ENCODE results near the gene HEATR3.

HEATR3 gene

DNA sequence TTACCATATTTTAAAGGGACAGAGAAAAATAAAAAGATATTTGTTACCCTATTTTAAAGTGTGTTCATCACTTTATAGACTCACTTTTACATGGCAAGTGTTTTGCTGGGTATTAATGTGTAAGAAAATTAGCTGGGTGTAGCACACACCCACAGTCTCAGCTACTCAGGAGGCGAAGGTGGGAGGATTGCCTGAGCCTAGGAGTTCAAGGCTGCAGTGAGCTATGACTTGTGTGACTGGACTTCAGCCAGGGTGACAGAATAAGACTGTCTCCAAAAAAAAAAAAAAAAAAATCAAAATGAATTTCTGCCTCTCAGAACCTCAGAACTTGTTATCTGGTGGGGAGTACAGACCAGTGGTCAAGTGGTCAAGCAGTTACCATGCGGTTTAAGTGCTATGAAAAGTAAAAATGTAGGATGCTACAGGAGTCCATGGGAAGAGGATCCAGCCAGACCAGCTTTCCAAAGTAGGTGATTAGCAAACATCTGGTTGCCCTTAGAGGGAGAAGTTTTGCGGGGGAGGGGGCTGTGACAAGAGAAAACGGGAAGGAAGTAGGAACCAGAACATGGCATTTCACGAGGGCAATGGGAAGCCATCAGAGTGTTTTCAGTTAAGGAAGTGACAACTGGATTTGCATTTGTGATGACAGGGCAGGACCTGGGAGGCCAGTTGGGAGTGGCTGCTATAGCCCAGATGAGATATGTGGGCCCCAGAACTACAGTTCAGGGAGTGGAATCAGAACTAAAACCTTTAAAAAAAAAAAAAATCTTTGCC, 26.8 kb upstream of the HEATR3 start:
- no peak overlapping the region for H3K4me3 ChIP-seq (ENCODE audit: low read depth, low read length)
- TF ChIP-seq, protein P1, sequence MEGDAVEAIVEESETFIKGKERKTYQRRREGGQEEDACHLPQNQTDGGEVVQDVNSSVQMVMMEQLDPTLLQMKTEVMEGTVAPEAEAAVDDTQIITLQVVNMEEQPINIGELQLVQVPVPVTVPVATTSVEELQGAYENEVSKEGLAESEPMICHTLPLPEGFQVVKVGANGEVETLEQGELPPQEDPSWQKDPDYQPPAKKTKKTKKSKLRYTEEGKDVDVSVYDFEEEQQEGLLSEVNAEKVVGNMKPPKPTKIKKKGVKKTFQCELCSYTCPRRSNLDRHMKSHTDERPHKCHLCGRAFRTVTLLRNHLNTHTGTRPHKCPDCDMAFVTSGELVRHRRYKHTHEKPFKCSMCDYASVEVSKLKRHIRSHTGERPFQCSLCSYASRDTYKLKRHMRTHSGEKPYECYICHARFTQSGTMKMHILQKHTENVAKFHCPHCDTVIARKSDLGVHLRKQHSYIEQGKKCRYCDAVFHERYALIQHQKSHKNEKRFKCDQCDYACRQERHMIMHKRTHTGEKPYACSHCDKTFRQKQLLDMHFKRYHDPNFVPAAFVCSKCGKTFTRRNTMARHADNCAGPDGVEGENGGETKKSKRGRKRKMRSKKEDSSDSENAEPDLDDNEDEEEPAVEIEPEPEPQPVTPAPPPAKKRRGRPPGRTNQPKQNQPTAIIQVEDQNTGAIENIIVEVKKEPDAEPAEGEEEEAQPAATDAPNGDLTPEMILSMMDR (IDR thresholded peaks at IDR 0.05; ENCODE audit: low read depth, low read length): no peak

DNA sequence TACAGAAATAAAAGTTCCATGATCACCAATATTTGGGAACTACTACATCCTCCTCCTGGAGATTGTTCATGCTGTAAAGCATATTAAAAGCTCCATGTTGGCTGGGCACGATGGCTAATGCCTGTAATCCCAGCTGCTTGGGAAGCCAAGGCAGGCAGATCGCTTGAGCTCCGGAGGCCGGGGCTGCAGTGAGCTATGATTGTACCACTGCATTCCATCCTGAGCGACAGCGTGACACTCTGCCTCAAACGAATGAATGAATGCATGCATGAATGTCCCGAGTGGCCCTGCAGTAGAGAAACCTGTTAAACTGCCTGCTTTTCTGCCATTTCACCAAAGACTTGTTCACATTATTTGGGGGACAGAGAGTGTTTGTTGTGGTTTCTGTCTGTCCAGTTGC, 25.8 kb upstream of the HEATR3 start:
- H3K4me3 ChIP-seq (ENCODE audit: low read depth, low read length): no peak overlapping the region
- TF ChIP-seq, protein P1 (IDR thresholded peaks at IDR 0.05; ENCODE audit: low read depth, low read length): no peak

DNA sequence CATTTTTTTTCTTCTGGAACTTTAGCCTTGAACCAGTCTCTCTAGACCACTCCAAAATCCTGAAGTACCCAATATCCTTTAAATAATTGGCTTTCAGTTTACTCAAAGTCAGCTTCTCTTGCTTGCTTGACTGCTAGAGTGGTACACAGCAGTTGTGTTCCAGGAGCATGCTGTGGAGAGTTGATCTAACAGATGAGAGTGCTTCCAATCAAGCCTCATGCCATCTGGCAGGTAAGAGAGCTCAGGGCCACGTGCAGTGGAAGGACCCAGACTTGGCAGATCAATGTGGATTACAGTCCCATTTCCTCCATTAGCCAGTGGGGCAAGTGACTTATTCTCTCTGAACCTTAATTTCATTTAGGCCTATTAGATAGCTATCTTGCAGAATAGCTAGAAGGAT, 25.1 kb upstream of the HEATR3 start:
- no peak overlapping the region for H3K4me3 ChIP-seq (ENCODE audit: low read depth, low read length)
- TF ChIP-seq, protein P1 (IDR thresholded peaks at IDR 0.05; ENCODE audit: low read depth, low read length): no peak

DNA sequence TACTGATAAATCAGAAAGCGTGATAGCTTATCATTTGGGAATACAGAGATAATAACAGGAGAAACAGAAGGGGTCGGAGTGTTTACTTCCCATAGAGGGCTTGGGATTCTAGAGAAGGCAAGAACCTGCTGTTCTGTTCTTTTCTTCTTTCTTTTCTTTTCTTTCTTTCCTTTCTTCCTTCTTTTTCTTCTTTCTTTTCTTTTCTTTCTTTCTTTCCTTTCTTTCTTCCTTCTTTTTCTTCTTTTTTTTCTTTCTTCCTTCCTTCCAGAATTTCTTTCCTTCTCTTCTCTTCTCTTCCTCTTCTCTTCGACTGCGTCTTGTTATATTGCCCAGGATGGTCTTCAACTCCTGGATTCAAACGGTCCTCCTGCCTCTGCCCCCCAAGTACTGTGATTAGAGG, 22.4 kb upstream of the HEATR3 start:
- H3K4me3 ChIP-seq (ENCODE audit: low read depth, low read length): no peak overlapping the region
- TF ChIP-seq, protein P1 (IDR thresholded peaks at IDR 0.05; ENCODE audit: low read depth, low read length): no peak

DNA sequence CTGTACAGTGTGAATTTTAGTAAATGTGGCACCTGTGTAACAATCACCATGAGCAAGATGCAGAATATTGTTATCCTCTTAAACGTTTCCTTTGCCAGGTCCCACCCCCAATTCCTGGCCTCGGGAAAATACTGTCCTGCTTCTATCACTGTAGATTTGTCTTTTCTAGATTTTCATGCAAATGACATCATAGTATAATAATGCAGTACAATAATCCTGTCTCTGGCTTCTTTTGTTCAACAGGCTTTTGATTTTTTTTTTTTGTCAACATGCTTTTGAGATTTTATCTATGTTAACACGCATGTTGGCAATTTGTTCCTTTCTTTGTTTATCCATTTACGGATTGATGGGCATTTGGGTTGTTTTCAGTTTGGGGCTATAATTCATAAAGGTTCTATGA, 20.4 kb upstream of the HEATR3 start:
- TF ChIP-seq, protein P1 (IDR thresholded peaks at IDR 0.05; ENCODE audit: low read depth, low read length): no peak
- H3K4me3 ChIP-seq (ENCODE audit: low read depth, low read length): no peak overlapping the region

DNA sequence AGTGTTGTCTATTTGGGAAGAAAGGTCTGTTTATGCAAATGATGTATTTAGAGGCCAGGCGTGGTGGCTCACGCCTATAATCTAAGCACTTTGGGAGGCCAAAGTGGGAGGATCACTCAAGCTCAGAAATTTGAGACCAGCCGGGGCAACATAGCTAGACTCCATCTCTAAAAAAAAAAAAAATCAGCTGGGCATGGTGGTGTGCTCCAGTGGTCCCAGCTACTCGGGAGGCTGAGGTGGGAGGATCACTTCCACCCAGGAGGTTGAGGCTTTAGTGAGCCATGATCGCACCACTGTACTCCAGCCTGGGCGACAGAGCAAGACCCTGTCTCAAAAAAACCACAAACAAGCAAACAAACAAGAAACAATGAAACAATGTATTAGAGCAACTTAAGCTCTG, 18.9 kb upstream of the HEATR3 start:
- H3K4me3 ChIP-seq (ENCODE audit: low read depth, low read length): no peak overlapping the region
- TF ChIP-seq, protein P1 (IDR thresholded peaks at IDR 0.05; ENCODE audit: low read depth, low read length): no peak

DNA sequence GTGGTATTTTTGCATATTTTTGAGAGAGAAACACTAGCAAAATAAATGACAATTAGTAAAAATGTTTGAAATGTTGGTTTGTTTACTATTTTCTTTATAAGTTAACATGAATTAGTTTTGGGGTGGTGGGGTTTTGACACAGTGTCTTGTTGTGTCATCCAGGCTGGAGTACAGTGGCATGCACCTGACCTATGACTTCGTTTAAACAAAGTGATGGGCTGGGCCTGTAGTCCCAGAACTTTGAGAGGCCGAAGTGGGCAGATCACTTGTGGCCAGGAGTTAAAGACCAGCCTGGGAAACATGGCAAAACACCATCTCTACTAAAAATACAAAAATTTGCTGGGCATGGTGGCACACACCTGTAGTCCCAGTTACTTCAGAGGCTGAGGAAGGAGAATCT, 17.9 kb upstream of the HEATR3 start:
- TF ChIP-seq, protein P1 (IDR thresholded peaks at IDR 0.05; ENCODE audit: low read depth, low read length): no peak
- H3K4me3 ChIP-seq (ENCODE audit: low read depth, low read length): no peak overlapping the region
